Measurements from ENCODE around the gene ATP1B3.
"Not testable (repeated sequence)": the region's sequence is repeated elsewhere in the genome, so short reads cannot be mapped to it uniquely, and the experiment has no call there.

The ATP1B3 gene

GRCh38 chr3:141905129-141905528, 28.7 kb downstream of the ATP1B3 start:
- no peak for DNase-seq (ENCODE audit: low read depth)

- no peak for DNase-seq (ENCODE audit: low read depth)
Observed at GRCh38 chr3:141909408-141909807, 33.0 kb downstream of the ATP1B3 start.

GRCh38 chr3:141909986-141910385, 33.5 kb downstream of the ATP1B3 start:
- DNase-seq (ENCODE audit: low read depth), result not testable (repeated sequence)

GRCh38 chr3:141913150-141913811, 36.8 kb downstream of the ATP1B3 start:
- DNase-seq (ENCODE audit: low read depth), result peak; percentile 16

- DNase-seq (ENCODE audit: low read depth), result no peak
Observed at GRCh38 chr3:141914311-141914710, 37.9 kb downstream of the ATP1B3 start.

- DNase-seq (ENCODE audit: low read depth), result no peak
Observed at GRCh38 chr3:141915016-141915415, 38.6 kb downstream of the ATP1B3 start.

GRCh38 chr3:141915766-141916165, 39.3 kb downstream of the ATP1B3 start:
- no peak for DNase-seq (ENCODE audit: low read depth)

- no peak for DNase-seq (ENCODE audit: low read depth)
Observed at GRCh38 chr3:141920701-141921100, 44.3 kb downstream of the ATP1B3 start.

GRCh38 chr3:141921316-141921715, 44.9 kb downstream of the ATP1B3 start:
- no peak for DNase-seq (ENCODE audit: low read depth)

- not testable (repeated sequence) for DNase-seq (ENCODE audit: low read depth)
Observed at GRCh38 chr3:141925677-141926076, 49.2 kb downstream of the ATP1B3 start.

- no peak for DNase-seq (ENCODE audit: low read depth)
Observed at GRCh38 chr3:141926929-141927328, 50.5 kb downstream of the ATP1B3 start.

- DNase-seq (ENCODE audit: low read depth), result no peak
Observed at GRCh38 chr3:141928631-141929270, 52.3 kb downstream of the ATP1B3 start.

GRCh38 chr3:141929341-141929995, 53.0 kb downstream of the ATP1B3 start:
- DNase-seq (ENCODE audit: low read depth), result no peak

- no peak for DNase-seq (ENCODE audit: low read depth)
Observed at GRCh38 chr3:141930801-141931200, 54.4 kb downstream of the ATP1B3 start.

- no peak for DNase-seq (ENCODE audit: low read depth)
Observed at GRCh38 chr3:141933421-141934300, 57.2 kb downstream of the ATP1B3 start.

GRCh38 chr3:141934354-141934753, 57.9 kb downstream of the ATP1B3 start:
- DNase-seq (ENCODE audit: low read depth), result no peak

- no peak for DNase-seq (ENCODE audit: low read depth)
Observed at GRCh38 chr3:141938011-141938500, 61.6 kb downstream of the ATP1B3 start.

- no peak for DNase-seq (ENCODE audit: low read depth)
Observed at GRCh38 chr3:141939759-141940158, 63.3 kb downstream of the ATP1B3 start.

- DNase-seq (ENCODE audit: low read depth), result peak; percentile 89
Observed at GRCh38 chr3:141940194-141940776, 63.8 kb downstream of the ATP1B3 start.

- no peak for DNase-seq (ENCODE audit: low read depth)
Observed at GRCh38 chr3:141941093-141941492, 64.7 kb downstream of the ATP1B3 start.

GRCh38 chr3:141942006-141942405, 65.6 kb downstream of the ATP1B3 start:
- no peak for DNase-seq (ENCODE audit: low read depth)

Data from HS-5 (cell line).